ENCODE results near the gene CRBN. TPM values are rescaled to one million over a fixed set of nuclear protein-coding genes. Genes with fewer than 3 reads are reported as not detected.

The CRBN gene
- total RNA-seq, 2 donors from 2014 or later, result 35.3 to 36.8 TPM

- Mint-ChIP-seq H3K4me1 (peaks cover 35% of the 10 kb centered on the region), H3K4me3 (no peak overlapping the region), H3K27me3 (ENCODE audit: insufficient read depth) (peaks cover 73% of the 10 kb centered on the region), H3K36me3 (ENCODE audit: low read depth) (no peaks in the 10 kb centered on the region), H3K27ac (no peak overlapping the region), H3K9me3 (no peaks in the 10 kb centered on the region)
- peak; percentile 29 for TF ChIP-seq CTCF (conservative IDR thresholded peaks at IDR 0.05)
- H3K36me3 ChIP-seq (ENCODE audit: control insufficient read depth, insufficient read depth, low read length), result no peaks in the 10 kb centered on the region
- H3K27ac ChIP-seq (ENCODE audit: low read depth, low read length), result no peak overlapping the region
- no peaks in the 10 kb centered on the region for H3K9me3 ChIP-seq (ENCODE audit: control insufficient read depth, low read length)
- 77 to 83% methylated on average over 1 to 2 of the region's 2 CpGs for WGBS, 2 experiments (ENCODE audit: insufficient coverage in 1 of 2, insufficient read length in 1 of 2)
- no peak overlapping the region for H3K9ac ChIP-seq (ENCODE audit: extremely low read depth, low read length, poor library complexity, severe bottlenecking)
- no peak overlapping the region for H3K4me3 ChIP-seq (ENCODE audit: low read length)
- H3K4me1 ChIP-seq (ENCODE audit: control insufficient read depth, insufficient read depth, low read length), result peaks cover 9% of the 10 kb centered on the region
- peaks cover 76% of the 10 kb centered on the region for H3K27me3 ChIP-seq (ENCODE audit: control insufficient read depth, insufficient read depth, low read length, poor library complexity, severe bottlenecking)
- no peak for DNase-seq
Measured at GRCh38 chr3:3192286-3192675, 12.8 kb upstream of the CRBN start.

- no peak for TF ChIP-seq CTCF (conservative IDR thresholded peaks at IDR 0.05)
- H3K27ac ChIP-seq (ENCODE audit: low read depth, low read length), result no peak overlapping the region
- peak; percentile 65 for DNase-seq
- Mint-ChIP-seq H3K4me3 (no peak overlapping the region), H3K27ac (no peak overlapping the region), H3K27me3 (ENCODE audit: insufficient read depth) (peaks cover 78% of the 10 kb centered on the region), H3K4me1 (peaks cover 35% of the 10 kb centered on the region), H3K9me3 (no peaks in the 10 kb centered on the region), H3K36me3 (ENCODE audit: low read depth) (no peaks in the 10 kb centered on the region)
- peaks cover 2% of the 10 kb centered on the region for H3K9me3 ChIP-seq (ENCODE audit: control insufficient read depth, low read length)
- no peak overlapping the region for H3K4me3 ChIP-seq (ENCODE audit: low read length)
- no peak overlapping the region for H3K9ac ChIP-seq (ENCODE audit: extremely low read depth, low read length, poor library complexity, severe bottlenecking)
- H3K27me3 ChIP-seq (ENCODE audit: control insufficient read depth, insufficient read depth, low read length, poor library complexity, severe bottlenecking), result peaks cover 81% of the 10 kb centered on the region
- WGBS, 2 experiments (ENCODE audit: insufficient coverage in 1 of 2, insufficient read length in 1 of 2), result 54 to 83% methylated on average over 2 to 4 of the region's 4 CpGs
- no peaks in the 10 kb centered on the region for H3K36me3 ChIP-seq (ENCODE audit: control insufficient read depth, insufficient read depth, low read length)
- peaks cover 9% of the 10 kb centered on the region for H3K4me1 ChIP-seq (ENCODE audit: control insufficient read depth, insufficient read depth, low read length)
Measured at GRCh38 chr3:3191675-3192285, 12.3 kb upstream of the CRBN start.

- Histone ChIP-seq H3K4me3 (ENCODE audit: low read length) (no peak overlapping the region), H3K9ac (ENCODE audit: extremely low read depth, low read length, poor library complexity, severe bottlenecking) (no peak overlapping the region), H3K36me3 (ENCODE audit: control insufficient read depth, insufficient read depth, low read length) (no peaks in the 10 kb centered on the region), H3K9me3 (ENCODE audit: control insufficient read depth, low read length) (peaks cover 7% of the 10 kb centered on the region), H3K27ac (ENCODE audit: low read depth, low read length) (no peak overlapping the region), H3K27me3 (ENCODE audit: control insufficient read depth, insufficient read depth, low read length, poor library complexity, severe bottlenecking) (peaks cover 88% of the 10 kb centered on the region), H3K4me1 (ENCODE audit: control insufficient read depth, insufficient read depth, low read length) (peaks cover 9% of the 10 kb centered on the region)
- TF ChIP-seq CTCF (conservative IDR thresholded peaks at IDR 0.05), result no peak
- Mint-ChIP-seq H3K9me3 (no peaks in the 10 kb centered on the region), H3K27me3 (ENCODE audit: insufficient read depth) (peaks cover 84% of the 10 kb centered on the region), H3K4me1 (peaks cover 35% of the 10 kb centered on the region), H3K27ac (no peak overlapping the region), H3K4me3 (no peak overlapping the region), H3K36me3 (ENCODE audit: low read depth) (no peaks in the 10 kb centered on the region)
- no peak for DNase-seq
- WGBS, 2 experiments (ENCODE audit: insufficient coverage in 1 of 2, insufficient read length in 1 of 2), result 75 to 100% methylated on average over 1 of the region's 1 CpG
Measured at GRCh38 chr3:3189961-3190360, 10.5 kb upstream of the CRBN start.

Measured in endodermal cell (in vitro differentiated cells).